GF-D8 (cell line): ENCODE measurements around the gene POP5.
"Not testable (repeated sequence)": the region's sequence is repeated elsewhere in the genome, so short reads cannot be mapped to it uniquely, and the experiment has no call there.

Experiments
- DNase-seq: peaks from one replicate; lab custom pipeline; 2025; lab: John Stamatoyannopoulos, UW

POP5 gene

DNA sequence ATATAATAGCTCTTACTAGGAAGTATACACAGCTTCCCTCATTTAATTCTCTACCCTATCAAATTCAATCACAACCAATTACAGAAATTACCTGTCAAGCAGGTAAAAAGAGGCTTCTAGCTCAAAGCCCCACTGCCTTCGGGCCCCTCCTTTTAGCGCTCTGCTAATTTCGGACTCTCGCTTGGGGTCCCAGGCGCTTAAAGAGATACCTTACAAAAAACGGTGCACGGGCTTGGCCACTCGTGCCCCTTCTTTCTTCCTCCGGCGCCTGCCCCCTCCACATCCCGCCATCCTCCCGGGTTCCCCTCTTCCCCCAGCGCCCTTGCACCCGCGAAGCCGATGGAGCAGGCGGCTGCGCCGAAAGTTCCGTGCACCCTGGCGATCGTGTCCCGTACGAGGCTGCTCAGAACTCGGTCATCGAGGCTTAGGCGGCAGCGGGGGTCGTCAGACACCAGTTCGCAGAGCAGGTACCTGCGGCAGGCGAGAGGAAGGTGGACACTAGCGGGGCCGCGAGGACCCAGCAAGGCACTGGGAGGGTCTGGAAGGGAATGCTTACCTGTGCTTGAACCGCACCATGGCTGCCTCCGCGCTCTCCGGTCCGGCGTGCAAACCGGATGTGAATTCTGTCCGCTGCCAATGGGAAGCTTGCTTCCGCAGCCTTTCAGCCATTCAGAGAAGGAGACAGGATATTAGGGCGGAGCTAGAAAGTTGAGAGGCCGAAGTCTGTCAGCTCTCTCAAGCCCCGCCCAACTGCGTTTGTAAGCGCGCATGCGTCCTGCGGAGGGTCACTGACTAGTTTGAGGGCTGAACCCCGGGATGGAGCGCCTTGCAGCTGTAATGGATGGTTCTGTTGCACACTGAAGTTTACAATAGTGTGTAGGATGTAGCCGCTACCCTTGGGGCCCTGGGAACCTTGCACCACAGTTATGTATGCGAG, at the start of gene POP5:
POP5 (minus strand) TSS at position 616 of the 937 bp plus-strand sequence; CDS start at position 576, 40 bp downstream.
- DNase-seq = peak; percentile 96

DNA sequence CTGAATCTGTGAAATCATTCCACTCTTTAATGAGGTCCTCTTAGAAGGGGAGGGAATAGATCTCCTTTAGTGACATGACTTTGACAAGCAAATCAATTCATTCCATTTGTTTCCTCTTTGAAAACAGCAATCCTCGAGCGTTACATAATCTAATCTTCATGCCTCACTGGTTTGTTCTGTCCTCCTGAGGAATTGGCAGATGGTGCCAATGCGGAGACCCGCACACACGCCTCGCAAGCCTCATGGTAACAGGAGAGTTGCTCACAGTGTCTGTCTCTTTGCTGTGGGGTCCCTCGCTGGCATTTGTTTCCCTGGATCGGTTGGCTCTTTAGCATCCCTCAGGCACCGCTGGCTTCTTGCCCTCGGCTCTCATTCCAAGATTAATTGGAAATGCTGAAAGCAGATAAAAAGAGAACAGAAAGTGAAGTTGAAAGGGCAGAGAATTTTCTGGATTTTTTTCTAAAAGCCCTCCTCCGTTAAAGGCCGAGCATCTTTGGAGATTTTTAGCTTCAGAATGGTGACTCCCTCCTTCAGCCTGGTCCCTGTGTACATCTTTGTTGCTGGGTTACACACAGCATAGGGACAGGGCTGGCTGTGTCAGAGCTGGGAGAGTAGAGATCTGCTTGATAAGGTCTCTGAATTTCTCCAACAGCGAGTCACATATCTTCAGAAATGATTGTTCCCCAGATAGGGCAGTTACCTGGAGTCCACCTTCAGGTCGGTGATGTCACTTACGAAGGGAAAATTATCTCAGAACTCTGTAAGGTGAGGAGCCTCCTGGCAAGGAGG, 49.1 kb upstream of the POP5 start:
- no peak for DNase-seq

DNA sequence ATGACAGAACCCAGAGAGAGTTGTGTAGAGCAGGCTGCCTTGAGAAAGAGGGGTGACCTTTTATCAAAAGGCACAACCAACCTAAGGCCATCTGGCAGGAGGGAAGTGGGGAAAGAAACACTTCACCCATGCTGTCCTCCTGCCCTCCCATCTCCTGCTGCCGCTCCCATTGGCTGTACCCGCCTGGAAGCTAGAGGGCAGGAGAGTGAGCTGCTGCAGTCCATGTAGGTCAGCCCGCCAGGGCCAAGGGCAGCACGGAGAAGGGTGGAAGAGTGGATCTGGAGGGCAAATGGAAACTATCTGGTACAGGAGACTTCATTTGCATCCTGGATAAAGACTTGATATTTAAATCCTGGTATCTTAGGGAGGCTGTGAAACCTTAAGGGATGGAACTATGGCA, 47.7 kb upstream of the POP5 start:
- DNase-seq = no peak

- no peak for DNase-seq
Observed at GRCh38 chr12:120625557-120626419, 44.6 kb upstream of the POP5 start.

DNA sequence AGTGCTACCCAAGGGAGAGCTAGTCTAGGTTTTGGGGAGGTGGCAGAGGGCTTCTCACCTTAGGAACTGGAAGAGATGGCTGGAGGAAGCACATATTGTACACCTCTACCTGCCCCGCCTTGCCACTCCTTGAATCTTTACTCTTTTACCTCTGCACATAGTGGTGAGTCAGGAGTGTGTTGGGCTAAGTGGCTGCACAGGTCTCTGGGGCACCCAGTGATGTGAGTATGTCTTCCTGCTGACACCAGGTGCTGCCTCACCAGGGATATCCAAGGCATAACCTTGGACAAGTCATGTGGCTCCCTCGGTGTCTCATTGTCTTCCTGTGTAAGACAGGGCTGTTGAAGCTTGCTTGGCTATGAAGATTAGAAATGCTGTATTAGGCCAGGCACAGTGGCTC, 39.4 kb upstream of the POP5 start:
- no peak for DNase-seq

GRCh38 chr12:120618954-120619615, 37.9 kb upstream of the POP5 start:
- DNase-seq = no peak

GRCh38 chr12:120617767-120618166, 36.6 kb upstream of the POP5 start:
- not testable (repeated sequence) for DNase-seq

DNA sequence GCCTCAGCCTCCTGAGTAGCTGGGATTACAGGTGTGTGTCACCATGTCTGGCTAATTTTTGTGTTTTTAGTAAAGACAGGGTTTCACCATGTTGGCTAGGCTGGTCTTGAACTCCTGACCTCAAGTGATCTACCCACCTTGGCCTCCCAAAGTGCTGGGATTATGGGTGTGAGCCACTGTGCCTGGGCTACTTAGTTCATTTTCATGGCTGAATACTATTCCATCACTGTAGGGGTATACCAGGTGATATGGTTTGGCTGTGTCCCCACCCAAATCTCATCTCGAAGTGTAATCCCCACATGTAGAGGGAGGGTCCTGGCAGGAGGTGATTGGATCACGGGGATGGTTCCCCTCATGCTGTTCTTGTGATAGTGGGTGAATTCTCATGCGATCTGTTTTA, 36.0 kb upstream of the POP5 start:
- not testable (repeated sequence) for DNase-seq

GRCh38 chr12:120614848-120615247, 33.6 kb upstream of the POP5 start:
- DNase-seq = no peak

GRCh38 chr12:120611534-120611933, 30.3 kb upstream of the POP5 start:
- DNase-seq = not testable (repeated sequence)

- DNase-seq = no peak
Observed at GRCh38 chr12:120610560-120610959, 29.4 kb upstream of the POP5 start.

DNA sequence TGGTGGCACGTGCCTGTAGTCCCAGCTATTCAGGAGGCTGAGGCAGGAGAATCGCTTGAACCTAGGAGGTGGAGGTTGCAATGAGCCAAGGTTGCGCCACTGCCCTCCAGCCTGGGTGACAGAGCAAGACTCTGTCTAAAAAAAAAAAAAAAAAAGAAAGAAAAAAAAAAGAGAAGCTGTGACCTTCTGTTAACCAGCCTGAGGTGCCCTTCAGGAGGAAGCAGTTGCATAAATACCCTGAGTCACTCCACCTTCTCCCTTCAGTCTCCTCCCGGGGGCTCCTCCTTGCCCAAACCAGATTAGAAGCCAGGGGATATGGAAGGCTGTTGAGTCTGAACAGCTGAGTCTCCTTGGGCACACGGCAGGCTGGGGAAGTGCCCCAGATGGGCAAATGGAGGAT, 21.2 kb upstream of the POP5 start:
- DNase-seq = peak; percentile 91

DNA sequence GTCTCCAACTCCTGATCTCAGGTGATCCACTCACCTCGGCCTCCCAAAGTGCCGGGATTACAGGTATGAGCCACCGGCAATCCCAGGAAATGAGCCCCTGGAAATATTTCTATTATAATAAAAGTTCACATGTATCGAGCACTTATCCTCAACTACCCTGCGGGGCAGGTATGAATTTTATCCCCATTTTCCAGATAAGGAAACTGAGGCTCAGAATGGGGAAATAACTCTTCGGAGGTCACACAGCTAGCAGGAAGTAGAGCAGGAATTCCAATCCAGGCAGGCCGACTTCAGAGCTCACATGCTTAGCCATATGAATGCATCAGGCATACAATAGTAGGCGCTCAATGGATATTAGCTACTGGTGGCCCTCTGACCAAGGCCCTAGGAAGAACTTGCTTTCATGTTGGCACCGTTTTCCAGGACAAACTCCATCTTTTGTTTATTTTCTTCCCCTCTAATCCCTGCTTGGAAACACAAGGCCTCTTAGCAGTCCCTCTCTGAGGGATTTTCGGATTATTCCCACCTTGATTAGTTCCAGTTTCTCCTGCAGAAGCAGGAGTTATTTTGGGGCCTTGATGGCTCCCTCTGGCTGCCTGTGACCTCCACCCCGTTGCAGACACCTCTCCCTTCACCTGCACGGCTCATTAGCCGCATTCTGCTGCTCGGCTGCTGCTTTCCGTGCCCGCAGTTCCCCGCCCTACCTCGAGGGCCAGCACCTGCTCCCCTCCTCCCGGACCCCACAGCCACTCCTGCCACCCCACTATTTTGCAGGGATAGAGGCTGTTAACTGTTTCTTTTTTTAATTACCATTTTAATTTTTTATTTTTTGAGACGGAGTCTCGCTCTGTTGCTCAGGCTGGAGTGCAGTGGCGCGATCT, 18.7 kb upstream of the POP5 start:
- no peak for DNase-seq

DNA sequence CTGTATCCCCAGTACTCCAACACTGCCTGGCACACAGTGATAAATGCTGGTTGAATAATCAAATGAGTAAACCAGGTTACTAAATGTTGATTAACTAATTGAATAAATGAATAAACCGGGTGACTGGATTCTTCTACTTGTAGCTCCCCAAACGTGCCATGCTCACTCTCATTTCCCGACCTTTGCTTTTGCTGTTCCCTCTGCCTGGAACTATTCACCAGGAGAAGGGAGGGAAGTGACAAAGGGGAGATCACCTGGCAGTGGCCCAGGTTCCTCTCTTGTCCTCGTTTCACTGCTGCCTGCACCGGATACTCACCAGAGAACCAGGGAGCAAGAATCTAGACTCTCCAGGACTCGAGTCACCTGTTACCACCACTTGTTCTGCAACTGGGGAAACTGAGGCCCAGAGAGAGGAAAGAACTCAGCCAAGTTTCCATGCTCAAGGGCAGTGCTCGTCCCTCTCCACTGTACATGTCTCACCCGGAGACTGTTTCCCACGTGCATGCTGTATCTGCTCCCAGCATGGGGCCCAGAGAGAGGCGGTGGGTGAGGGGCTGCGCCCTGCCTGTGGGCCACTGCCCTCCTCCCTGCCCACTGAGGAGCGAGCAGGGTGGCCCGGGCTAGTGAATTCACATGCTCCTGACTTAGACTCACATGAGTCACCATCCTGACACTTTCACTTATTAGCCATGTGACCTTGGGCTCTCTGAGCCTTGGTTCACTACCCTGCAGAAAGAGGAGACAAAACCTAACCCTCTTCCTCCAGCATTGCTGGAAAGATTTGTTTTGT, 17.7 kb upstream of the POP5 start:
- no peak for DNase-seq

GRCh38 chr12:120597861-120598260, 16.7 kb upstream of the POP5 start:
- no peak for DNase-seq

GRCh38 chr12:120596901-120597300, 15.7 kb upstream of the POP5 start:
- no peak for DNase-seq

GRCh38 chr12:120592121-120593049, 11.2 kb upstream of the POP5 start:
- DNase-seq = no peak

GRCh38 chr12:120590741-120591407, 9.7 kb upstream of the POP5 start:
- no peak for DNase-seq
